HPDE6-E6E7 (cell line): ENCODE results near the gene CASKIN1.
"Not testable (repeated sequence)": the region's sequence is repeated elsewhere in the genome, so short reads cannot be mapped to it uniquely, and the experiment has no call there.

Source experiments
- DNase-seq: peaks from one replicate; pipeline ENCODE4 v3.0.0; 2011; ENCODE audit warnings: missing footprints; ENCODE audit errors: extremely low spot score

CASKIN1 gene

DNA sequence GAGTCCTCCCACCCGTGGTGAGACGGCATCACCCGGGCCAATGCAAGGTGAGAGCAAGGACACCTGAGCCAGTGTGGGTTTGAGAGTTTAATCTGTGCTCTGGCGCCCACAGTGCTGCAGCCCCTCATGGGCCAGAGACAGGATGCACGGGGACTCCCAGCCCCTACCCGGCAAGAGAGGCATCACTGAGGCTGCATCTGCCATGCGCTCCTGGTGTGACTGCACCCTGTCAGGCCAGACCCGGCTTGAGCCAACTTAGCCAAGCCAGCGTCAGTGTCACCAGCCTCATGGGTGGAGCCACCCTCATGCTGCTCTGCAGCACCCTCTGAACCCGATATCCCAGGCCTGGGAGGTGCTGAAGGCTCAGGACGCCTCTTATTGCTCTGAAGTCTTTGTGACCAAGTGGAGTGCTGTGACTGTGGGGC, 15.5 kb upstream of the CASKIN1 start:
- DNase-seq, result no peak

DNA sequence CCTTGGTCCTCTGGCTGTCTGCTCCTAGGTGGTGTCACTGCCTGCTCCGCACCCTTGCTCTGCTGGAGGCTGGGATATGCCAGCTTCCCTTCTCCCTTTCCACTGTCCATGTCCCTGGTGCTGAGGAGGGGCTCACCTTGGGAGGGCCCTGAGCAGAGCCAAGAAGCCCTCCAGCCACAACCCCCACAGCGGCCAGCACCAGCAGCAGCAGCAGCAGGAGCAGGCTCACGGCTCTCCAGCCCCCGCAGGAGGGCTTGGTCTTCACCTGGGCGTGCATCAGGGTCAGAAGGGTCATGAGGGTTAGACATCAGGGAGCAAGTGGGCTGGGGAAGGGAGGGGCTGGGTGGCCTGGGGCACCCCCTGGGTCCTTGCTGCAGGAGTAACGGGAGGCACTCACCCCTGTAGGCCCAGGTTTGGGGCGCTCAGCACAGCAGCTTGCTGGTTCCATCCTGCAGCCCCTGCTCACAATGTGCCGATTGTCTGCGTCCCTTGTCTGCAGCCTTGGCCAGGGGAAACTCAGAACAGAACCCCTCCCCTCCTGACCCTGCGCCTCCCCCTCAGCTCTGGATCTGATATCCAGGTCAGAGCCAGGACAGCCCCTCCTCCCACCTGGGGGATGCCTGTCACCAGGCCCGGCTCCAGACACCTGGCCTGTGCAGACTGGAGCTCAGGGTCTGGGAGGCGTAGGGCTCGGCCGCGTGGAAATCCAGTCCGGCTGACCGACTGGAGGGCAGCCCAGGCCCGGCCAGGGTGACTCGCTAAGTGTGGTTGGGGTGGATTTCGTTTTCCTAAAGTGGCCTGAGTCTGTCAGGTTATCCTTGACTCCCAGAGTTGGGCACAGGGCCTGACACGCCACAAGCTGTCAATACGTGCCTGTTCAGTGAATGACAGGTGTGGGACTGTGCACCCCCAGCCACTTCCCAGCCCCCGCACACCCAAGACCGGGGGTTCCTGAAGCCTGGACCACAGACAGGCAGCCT, 14.3 kb upstream of the CASKIN1 start, which contains the start of gene BRICD5:
BRICD5 (minus strand) TSS at position 478 of the 980 bp plus-strand sequence; CDS start at position 448, 30 bp downstream.
- DNase-seq, result no peak

DNA sequence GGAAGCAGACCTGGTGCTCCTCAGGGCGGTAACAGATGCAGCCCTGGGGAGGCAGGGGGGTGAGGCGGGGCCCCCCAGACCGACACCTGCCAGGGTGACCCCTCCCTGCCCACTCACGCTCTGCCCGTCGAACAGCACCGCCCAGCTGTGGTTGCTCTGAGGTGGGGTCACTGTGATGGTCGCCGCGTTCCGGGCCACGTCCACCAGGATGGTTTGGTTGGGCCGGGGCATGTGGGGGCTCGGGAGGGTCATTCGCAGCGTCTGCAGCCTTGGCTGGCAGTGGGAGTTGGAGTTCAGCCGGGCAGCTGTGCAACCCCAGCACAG, 13.6 kb upstream of the CASKIN1 start:
- no peak for DNase-seq

DNA sequence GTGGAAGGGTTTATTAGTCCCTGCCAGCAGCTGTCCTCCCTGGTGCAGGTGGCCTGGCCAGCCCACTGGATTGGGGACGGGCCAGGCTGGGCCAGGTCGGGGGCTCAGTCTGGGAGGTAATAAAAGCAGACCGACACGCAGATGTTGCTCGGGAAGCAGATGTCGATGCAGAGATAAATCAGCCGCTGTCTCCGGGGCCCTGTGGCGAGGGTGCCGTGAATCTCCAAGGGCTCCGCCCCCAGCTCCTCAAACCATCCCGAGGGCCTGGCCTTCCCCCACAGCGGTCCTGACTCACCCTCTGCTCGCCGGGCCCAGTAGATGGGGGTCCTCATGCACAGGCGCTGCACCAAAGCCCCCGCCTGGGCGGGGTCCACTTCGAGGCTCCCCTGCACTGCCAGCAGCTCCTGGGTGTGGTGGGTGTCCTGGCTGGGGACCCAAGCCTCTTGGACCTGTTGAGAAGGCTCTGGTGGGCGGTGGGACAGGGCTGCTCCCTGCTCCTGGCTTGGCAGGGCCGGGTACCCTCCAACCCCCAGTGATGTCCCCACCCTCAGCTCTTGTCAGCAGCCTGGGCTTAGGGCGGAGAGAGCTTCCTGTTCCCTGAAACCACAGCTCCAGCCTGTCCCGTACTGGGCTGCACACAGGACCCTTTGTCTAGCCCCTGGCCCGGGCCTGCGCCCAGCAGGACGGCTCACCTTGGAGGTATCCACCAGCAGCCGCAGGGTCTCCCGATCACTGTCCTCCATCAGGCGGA, 13.0 kb upstream of the CASKIN1 start:
- no peak for DNase-seq

DNA sequence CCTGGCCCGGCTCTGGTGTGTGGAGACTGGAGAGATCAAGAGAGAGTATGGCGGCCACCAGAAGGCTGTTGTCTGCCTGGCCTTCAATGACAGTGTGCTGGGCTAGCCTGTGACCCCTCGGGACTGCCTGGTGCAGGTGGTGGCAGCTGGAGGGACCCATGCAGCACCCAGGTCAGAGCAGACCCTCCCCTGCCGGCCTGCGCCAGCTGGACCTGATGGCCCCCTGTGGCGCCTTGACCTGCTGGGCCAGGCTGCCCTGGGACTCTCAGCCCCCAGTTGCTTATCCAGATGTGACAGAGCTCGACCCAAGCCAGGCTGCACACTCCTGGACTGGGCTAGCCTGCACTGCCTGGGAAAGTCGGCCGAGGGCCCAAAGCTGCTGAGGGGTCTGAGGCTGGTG, 12.4 kb upstream of the CASKIN1 start:
- no peak for DNase-seq

DNA sequence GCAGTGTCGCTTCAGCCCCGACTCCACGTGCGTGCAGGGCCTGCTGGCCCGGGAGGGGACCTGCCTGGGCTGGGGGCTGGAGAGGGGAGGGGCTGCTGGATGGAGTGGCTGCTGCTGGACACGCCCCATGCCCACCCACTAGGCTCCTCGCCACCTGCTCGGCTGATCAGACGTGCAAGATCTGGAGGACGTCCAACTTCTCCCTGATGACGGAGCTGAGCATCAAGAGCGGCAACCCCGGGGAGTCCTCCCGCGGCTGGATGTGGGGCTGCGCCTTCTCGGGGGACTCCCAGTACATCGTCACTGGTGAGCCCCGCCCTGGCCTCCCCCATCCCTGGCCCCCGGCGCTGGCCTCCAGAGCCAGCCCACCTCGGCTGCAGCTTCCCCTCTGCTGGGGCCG, 11.9 kb upstream of the CASKIN1 start:
- DNase-seq, result no peak

DNA sequence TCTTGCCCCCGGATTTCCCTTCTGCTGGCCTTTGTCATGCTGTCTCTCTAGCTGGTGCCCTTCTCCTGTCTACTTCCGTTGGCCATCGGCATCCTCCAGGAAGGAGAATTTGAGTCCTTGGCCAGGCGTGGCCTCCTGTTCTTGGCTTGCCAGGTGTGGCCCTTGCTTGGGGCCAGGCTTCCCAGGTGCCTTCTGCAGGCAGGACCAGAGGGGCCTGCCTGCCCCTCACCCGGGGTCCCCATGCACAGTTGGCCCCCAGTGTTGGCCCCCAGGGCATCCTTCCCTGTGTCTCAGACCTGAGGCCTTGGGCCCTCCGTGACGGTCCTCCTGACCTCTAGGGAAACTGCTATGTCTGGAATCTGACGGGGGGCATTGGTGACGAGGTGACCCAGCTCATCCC, 11.5 kb upstream of the CASKIN1 start:
- DNase-seq, result no peak

DNA sequence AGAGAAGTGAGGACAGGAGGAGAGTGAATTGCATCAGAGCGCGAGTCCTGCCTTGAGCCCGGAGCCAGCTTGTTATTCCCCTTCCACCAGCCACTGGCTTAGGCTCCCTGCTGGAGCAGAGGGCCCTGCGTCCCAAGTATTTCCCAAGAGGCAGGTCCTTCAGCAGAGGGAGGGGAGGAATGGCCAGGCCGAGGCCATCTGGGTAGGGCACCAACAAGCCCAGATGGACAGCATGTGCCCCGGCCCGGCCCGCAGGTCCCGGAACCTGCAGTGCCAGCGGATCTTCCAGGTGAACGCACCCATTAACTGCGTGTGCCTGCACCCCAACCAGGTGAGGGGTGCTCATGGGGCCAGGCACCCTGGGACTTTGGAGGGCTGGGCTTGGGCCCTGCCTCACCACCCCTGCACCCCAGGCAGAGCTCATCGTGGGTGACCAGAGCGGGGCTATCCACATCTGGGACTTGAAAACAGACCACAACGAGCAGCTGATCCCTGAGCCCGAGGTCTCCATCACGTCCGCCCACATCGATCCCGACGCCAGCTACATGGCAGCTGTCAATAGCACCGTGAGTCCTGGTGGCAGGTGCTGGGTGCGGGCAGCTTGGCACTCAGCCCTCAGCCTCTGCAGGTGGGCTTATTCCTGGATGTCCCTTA, 10.5 kb upstream of the CASKIN1 start:
- DNase-seq, result no peak

DNA sequence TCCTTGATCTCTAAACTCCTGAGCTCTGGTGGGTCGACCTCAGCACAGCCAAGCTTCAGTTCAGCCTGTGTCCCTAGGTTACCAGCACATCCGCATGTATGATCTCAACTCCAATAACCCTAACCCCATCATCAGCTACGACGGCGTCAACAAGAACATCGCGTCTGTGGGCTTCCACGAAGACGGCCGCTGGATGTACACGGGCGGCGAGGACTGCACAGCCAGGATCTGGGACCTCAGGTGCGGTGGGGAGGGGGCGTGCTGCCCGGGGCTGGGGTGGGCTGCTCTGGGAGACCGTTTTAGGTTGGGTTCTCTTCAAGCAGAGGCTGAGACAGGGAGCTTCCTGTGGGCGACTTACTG, 10.0 kb upstream of the CASKIN1 start:
- no peak for DNase-seq

DNA sequence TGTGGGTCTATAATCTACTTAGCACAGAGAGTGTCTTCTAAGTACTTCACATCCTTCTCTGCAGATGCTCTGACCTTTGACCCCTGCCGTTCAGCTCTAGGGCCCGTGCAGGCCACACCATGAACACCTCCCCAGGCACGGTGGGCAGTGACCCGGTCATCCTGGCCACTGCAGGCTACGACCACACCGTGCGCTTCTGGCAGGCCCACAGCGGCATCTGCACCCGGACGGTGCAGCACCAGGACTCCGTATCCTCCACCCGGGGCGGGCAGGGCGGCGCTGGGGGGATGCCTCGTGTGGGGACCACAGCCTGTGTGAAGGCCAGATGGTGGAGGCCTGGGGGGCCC, 9.5 kb upstream of the CASKIN1 start:
- no peak for DNase-seq

DNA sequence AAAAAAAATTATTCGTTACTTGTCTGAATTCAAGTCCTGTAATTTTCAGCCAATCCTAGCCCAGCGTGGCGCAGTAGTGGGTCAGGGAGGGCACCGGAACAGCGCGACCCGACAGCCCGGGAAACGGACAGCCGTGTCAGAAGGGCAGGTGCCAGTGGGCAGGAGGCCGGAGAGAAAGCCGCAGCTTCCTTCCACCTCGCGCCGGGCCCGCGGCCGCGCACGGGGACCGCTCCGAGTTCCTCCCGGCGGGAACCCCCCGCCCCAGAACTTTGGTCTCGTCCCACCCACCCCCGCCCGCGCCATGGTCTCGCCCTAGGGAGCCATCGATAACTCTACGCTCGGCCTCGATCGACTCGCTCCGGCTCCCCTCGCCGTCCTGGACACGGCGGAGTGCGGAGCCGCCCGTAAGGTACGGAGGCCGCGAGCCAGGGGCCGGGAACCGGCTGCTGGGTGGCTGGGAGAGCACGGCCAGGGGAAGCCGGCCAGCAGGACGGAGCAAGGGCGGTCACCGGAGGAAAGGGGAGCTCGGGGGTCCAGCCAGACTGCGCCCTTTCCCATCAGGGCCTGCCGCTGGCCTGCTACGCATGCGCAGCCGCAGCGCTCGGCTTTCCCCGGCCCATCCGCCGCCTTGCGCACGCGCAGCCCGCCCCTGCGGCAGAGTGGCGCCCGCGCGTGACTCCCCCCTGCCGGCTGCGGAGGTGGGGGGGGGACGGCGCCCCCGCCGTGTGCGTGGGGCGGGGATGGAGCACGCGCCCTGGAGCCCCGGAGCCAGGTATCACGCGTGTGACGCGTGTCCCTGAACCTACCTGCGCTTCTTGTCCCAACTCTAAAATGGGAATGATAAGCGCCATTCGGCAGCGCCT, 8.9 kb upstream of the CASKIN1 start, which contains the start of gene MLST8:
MLST8 (plus strand) TSS at position 351 of the 863 bp plus-strand sequence. CDS start 632 bp downstream, outside the sequence.
- DNase-seq, result peak; percentile 97

DNA sequence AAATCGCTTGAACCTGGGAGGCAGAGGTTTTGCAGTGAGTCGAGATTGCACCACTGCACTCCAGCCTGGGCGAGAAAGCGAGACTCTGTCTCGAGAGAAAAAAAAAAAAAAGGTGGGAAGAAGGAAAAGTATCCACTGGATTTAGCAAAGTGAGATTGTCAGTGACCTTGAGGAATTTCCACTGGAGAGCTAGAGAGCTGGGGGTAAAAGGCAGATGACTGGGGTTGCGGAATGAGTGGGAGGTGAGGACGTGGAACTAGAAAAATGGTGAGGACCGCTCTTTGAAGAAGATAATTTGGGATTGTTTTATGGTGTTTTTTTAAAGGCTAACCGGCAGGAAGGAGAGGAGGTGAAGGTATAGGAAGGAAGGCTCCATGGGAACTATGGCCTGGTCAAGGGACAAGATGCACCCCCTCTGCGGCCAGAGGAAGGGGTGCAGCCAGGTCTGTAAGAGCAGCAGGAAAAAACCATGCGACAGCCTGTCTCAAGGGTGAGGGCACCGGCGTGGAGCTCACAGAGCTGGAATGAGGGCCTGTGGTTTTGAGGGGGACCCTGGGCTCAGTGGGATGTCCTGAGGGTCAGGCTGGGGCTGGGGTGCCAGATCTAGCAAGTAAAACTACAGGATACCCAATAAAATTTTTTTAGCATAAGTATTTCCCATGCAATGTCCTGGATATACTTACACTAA, 8.2 kb upstream of the CASKIN1 start:
- DNase-seq, result no peak

DNA sequence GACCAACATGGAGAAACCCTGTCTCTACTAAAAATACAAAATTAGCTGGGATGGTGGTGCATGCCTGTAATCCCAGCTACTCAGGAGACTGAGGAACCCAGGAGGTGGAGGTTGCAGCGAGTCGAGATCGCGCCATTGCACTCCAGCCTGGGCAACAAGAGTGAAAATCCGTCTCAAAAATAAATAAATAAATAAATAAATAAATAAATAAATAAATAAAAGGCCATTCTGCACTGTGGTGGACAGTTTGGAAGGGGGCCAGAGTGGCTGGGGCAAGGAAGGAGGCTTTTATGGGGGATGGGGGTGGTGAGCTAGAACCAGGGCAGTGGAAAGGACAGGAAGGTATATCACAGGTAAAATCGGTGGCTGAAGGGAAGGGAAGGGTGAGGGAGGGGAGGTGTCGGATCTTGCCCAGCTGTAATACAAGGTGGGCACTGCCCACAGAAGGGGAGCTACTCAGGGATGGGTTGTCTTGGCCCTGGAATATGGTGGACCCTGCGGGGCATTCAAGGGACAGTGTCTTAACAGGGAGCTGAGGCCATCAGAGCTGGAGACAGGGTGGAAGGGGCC, 6.8 kb upstream of the CASKIN1 start:
- not testable (repeated sequence) for DNase-seq

DNA sequence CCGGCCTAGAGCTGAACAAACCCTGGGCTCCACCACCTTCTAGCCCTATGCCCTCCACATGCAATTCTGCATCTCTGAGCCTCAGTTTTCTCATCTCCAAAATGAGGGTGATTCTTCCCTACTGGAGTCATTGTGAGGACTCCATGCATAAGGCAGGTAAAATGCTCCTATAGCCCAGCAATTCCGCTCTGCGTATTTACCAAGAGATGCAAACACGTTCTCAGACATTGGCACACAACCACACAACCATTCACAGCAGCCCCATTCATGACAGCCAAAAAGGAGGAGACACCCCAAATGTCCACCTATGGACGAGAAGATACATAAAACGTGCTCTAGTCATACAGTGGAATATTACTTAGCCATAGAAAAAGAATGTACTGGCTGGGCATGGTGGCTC, 3.9 kb upstream of the CASKIN1 start:
- DNase-seq, result no peak

DNA sequence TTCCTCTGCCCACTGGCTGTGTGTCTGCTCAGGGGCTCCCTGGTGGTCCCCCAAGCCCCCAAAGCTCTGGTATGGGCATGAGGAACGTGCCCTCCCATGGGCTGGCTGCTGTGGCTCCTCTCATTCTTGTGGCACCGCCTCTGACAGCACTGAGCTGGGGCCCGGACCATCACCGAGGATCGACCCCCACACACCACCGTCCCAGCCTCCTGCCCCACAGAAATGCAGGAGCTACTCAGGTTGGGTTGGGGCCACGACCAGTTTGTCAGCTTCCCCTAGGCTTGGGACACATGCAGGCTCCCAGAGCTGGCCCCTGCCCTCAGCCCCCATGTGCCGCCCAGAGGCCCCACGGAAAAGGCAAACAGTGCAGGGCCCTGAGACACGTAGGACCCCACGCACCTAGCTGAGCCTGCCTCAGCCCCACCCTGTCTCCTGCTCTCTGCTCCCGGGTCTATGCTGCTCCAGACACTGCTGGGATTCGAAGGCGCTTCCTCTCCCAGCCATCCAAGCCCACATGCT, 3.3 kb upstream of the CASKIN1 start:
- no peak for DNase-seq

DNA sequence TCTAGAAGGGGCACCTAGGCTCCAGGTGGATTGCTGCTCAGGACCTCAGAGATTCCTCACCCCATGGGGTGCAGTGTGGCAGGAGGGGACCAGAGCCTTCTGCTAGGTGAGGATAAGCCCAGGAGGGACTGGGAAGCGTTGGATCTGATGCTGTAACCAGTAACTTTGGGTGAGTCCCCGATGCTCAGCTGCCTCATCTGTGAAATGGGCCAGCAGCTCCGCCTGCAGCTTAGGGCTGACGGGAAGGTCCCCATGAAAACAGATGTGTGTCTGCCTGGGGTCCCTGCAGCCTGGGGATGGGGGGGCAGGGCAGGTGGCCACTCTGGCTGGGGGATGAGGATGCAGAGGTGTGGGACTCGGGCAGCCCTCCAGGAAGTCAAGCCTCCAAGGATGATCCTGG, 2.7 kb upstream of the CASKIN1 start:
- no peak for DNase-seq

DNA sequence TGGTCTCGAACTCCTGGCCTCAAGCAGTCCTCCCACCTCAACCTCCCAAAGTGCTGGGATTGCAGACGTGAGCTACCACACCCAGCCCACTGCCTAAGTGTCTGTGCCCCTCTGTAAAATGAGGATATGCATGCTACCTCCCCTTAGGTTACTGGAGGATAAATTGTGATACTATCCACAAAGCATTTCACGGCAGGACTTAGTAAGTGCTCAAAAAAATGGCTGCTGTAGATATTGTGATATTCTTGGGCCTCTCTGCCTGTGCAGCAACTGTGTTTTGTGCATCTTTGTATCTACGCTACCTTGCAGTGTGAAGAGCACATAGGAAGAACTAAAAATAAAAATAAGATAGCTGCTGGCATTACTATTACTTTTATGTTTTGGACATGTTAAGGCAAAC, 1.9 kb upstream of the CASKIN1 start:
- DNase-seq, result no peak

DNA sequence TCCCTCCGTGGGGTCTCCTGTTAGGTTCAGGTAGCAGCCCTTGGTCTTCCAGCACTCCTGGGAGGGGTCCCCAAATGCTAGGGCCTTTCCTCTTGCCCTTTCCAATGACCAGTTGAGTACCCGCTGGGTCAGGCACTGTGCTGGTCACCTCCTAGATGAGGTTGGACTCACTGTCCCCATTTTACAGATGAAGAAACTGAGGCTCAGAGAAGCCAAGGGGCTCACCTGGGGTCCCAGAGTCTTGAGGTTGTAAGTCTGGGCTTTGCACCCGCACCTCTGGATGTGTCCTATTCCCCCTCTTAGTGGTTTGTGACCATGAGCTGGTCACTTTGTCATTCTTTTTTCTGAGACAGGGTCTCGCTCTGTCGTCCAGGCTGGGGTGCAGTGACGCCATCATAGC, 1.4 kb upstream of the CASKIN1 start:
- DNase-seq, result no peak

DNA sequence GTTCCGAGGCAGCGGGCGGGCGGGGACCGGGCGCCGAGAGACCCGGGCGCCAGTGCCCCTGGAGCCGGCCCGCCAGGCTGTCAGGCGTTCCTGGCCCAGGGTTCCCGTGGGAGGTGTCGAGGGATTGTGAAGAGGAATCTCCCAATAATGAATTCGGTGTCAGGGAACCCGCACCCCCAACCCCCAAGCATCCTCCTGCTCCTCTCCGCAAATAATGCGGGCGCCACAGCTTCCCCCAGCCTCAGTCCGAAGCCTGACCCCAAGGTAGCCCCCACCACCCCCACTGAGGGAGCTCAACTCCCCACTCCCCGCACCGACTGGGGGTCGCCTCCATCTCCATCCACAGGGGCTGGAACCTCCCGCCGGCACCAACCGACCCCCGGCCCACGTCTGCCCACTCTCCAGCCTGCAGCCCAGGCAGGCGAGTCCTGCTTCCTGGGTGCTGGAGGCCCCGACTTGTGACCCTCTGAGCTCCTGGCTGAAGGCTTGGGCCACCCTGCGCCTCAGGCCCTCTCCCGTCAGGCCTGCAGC, 641 bp upstream of the CASKIN1 start:
- no peak for DNase-seq
